Heart left ventricle (tissue), 13 donors: ENCODE data around the gene RERGL.
"Not testable (repeated sequence)": the region's sequence is repeated elsewhere in the genome, so short reads cannot be mapped to it uniquely, and the experiment has no call there.

Source experiments
- CTCF ChIP-seq, 12 donors: fragments of 200-600 bp; sonication (generic) in 4 of 12; IDR thresholded peaks; one replicate each; pipeline versions ENCODE4 v1.5.0 to v1.8.0; 2018 to 2022; ENCODE audit warnings: antibody characterized with exemption in 12 of 12, mild to moderate bottlenecking in 5 of 12
- POLR2A ChIP-seq, 2 donors: fragments of 450-650 bp; IDR thresholded peaks; one replicate each; pipeline ENCODE4 v1.6.1; 2017; ENCODE audit warnings: antibody characterized with exemption in 2 of 2, mild to moderate bottlenecking in 2 of 2, moderate library complexity in 2 of 2
- donor health status: ischemic (EF 13 %, LVEDD 7.1; RV severe dilation, severe dysfunction).
- donor health status: DM: no; HTN: yes; CAD: no.
- donor health status: DM: no; HTN: no; CAD: no.
- donor health status: ischemic (EF 25% LVEDD 6.9; RV normal size, moderate dysfunction).
- donor health status: ischemic (EF 25% LVEDD 5.7; RV mildly dilated, moderate dysfunction).
- donor health status: ischemic (EF 35%, LVEDD 5.7; RV mildly dilated, moderate dysfunction).
- donor health status: nonischemic (EF 11% LVEDD 7.7; RV severe dilation, severe dysfunction).
- donor health status: DM: yes; HTN: yes; CAD: no.
- donor health status: PGD.
- donor health status: ischemic (EF 29% LVEDD 5.4; RV normal size, mild dysfunction).
- donor health status: nonischemic (EF 23%, LVEDD 6.1; RV moderate dilation, normal function).

- TF ChIP-seq CTCF, POLR2A (IDR thresholded peaks at IDR 0.05): not testable (repeated sequence)
These were observed 49.8 kb downstream of the RERGL start for GRCh38 chr12:18040060-18040742.
